SK-N-MC (cell line): Measurements from ENCODE around the gene LRP6.

Experiments used
- EZH2 ChIP-seq: fragments of 200-600 bp; sonication (generic); IDR thresholded peaks from one replicate; pipeline ENCODE4 v1.6.1; 2017; ENCODE audit warnings: antibody characterized with exemption
- FOXP2 ChIP-seq: optimal IDR thresholded peaks from 2 replicates; pipeline ENCODE3; 2011; ENCODE audit warnings: mild to moderate bottlenecking, moderate library complexity; ENCODE audit not compliant: insufficient read depth; ENCODE audit errors: extremely low read length, control extremely low read depth
- POLR2AphosphoS5 ChIP-seq: IDR thresholded peaks from 2 replicates; pipeline ENCODE4 v1.6.1; 2012; ENCODE audit warnings: mild to moderate bottlenecking, low read depth, low read length, borderline replicate concordance

DNA sequence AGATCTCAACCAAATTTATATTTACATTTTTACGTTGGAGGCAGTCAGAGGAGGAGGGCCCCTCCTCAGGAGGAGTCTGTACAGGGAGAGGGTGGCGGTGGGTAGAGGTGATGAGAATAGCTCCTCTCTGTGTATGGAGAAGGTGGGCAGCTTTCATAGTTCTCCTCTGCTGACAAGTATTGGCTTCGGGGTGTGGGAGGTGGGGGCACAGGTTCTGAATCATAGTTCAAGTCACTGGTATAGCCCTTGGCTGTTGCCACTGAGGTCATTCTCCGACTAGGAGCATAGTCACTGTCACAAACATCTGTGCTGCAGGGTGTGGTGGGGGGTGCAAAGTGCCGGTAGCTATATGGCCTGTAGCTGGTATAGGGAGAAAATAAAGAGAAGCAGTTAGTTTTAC lies 145.8 kb downstream of the LRP6 start:
- TF ChIP-seq POLR2AphosphoS5 = no peak
- TF ChIP-seq EZH2 = no peak
- no peak for TF ChIP-seq FOXP2
